GM19239 (cell line): ENCODE results near the gene SPINK1.
"Not testable (repeated sequence)": the region's sequence is repeated elsewhere in the genome, so short reads cannot be mapped to it uniquely, and the experiment has no call there.

Source experiments
- DNase-seq: peaks from one replicate; pipeline ENCODE4 v3.0.0; 2011; ENCODE audit warnings: low spot score; ENCODE audit not compliant: insufficient read length
- FAIRE-seq: peaks from 2 replicates; lab custom pipeline; 2011; peaks lifted over from hg19 to GRCh38; lab: Jason Lieb, UNC

The SPINK1 gene

DNA sequence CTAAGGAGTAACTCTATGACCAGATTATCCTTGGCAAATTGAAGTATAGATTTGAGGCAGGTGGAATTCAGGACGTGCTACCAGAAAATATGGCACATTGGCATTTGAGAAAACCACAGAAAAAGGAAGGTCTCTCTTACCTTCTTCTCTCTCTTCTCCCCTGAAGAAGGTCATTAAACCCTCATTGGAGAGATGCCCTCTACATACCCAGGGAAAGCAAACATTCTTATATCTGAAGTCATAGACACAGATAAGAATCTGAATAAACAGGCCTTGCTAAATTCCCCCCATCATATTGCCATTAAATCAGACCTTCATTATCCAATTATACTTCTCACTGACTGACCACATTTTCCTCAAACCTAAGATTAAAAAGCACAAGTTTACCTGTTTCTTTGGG, 17.8 kb downstream of the SPINK1 start:
- FAIRE-seq (no peak), DNase-seq (no peak)

DNA sequence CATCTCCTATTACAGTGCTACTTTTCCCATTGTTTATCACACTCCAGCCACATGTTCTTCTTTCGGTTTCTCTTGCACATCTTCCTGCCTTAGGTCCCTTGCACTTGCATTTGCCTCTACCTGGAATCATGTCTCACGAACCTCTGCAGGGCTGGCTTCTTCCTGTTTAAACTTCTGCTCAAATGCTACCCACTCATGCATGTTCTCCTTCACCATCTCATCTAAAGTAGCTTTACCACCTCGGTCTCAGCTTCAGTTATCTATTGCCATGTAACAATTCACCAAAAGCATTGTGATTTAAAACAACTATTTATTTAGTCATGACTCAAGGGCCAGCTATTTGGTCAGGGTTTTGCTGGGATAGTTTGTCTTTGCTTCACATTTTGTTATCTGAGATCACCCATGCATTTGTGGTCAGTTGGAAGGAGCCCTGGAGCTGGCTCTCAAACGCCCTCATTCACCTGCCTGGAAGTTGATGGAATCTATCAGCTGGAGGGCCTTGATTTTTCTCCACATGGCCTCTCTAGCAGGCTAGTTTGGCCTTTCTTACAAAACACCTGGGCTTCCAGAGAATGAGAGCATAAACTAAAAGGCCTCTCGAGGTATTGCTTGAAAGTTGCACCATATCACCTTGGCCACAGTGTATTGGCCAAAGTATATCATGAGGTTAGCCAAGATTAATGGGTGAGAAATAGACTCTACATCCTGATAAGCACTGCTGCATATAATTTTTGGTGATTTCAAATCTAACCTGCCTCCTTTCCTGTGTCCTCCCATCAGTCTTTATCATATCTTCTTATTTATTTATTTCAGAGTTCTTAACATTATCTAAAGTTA, 21.4 kb downstream of the SPINK1 start:
- peak; percentile 28 for FAIRE-seq

DNA sequence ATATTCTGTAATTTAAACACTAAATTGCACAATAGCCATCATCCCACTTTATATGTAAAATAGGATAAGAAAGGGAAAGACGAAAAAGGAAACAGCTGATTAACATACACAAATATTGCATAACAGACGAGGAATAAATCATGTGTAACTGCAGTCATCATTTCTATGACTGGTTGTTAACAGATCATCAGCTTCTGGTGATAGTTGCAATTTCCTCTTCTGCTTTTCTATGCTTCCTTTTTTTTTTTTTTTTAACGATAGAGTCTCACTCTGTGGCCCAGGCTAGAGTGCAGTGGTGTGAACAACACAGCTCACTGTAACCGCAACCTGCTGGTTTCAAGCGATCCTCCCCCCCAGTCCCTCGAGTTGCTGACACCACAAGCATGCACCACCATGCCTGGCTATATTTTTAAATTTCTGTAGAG, 26.4 kb downstream of the SPINK1 start:
- DNase-seq (no peak), FAIRE-seq (peak; percentile 11)

More for the DNA sequence above, 21.4 kb downstream of the SPINK1 start:
- DNase-seq = no peak

DNA sequence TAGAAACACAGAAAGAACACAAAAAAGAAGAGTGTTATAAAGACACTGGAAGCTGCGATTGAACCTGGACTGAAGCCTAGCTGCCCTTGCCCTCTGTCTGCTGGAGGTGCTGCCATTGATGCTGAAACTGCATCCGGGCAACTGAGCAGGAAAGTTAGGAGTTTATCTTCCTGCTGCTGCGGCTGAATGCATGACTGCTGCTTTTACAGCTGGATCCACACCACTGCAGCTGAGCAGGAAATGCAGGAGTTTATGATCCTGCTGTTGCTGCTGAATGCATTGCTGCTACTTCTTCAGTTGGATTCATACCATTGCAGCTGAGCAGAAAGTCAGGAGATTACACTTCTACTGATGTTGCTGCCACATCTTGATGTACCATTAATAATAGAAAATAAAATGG, 27.1 kb downstream of the SPINK1 start:
- DNase-seq (no peak), FAIRE-seq (no peak)

DNA sequence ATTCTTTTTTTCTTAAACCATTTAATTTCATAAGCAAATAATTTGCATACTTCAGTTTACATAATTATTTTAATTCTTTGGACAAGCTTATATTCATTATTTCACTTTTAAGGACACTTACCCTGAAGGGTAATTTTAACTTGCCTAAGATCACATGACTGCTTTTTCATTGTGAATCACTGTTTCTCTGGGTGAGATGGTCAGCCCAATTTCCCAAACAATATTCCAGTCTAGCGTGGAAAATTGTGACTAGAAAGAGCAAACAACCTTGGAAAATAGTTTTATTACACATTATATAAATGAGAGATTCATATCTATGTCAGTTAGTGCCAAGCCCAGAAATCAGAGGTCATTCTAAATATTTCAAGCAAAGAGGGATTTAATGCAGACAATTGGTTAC, 27.5 kb downstream of the SPINK1 start:
- FAIRE-seq = no peak
- DNase-seq = no peak

DNA sequence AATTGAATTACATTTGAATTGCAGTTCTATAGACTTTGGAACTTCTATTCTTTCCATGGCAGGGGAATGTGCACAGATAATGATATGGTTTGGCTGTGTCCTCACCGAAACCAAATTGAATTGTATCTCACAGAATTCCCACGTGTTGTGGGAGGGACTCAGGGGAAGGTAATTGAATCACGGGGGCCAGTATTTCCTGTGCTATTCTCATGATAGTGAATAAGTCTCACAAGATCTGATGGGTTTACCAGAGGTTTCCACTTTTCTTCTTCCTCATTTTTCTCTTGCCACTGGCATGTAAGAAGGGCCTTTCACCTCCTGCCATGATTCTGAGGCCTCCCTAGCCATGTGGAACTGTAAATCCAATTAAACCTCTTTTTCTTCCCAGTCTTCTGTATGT, 28.3 kb downstream of the SPINK1 start:
- not testable (repeated sequence) for DNase-seq, FAIRE-seq

DNA sequence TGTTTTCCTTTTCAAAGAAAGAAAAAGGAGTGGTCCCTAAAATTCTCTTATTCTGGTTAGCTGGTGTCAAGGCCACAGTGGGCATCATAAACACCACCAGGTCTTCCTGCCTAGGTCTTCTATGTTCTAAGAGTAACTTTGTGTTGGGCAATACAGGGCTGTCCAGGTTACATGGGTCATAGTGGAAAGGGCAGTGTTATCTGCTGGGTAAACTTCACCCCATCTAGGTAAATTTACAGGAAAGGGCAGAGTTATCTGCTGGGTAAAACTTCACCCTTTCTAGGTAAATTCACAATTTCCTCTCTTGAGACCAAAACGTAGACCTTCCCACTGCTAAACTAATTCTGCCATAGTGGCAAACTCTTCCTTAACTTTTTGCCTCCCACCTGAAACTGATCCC, 30.0 kb downstream of the SPINK1 start:
- FAIRE-seq (no peak), DNase-seq (no peak)

DNA sequence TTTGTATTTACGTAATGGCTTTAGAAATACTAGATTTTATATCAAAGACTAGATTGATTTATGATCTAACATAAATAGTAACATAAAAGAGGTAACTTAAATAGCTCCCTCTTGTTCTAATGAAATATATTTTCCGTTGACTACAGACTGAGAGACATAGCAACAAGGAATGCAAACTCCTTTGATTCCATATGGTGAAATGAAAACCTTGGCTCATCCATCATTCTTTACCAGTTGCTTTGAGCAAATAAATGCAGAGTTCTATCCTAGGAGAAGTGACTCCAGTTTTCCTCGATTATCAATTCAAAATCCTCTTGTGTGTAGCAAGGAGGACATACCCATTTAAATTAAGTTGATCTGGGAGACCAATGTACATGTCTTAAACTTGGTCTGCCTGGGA, 31.0 kb downstream of the SPINK1 start:
- no peak for FAIRE-seq
- DNase-seq = no peak

DNA sequence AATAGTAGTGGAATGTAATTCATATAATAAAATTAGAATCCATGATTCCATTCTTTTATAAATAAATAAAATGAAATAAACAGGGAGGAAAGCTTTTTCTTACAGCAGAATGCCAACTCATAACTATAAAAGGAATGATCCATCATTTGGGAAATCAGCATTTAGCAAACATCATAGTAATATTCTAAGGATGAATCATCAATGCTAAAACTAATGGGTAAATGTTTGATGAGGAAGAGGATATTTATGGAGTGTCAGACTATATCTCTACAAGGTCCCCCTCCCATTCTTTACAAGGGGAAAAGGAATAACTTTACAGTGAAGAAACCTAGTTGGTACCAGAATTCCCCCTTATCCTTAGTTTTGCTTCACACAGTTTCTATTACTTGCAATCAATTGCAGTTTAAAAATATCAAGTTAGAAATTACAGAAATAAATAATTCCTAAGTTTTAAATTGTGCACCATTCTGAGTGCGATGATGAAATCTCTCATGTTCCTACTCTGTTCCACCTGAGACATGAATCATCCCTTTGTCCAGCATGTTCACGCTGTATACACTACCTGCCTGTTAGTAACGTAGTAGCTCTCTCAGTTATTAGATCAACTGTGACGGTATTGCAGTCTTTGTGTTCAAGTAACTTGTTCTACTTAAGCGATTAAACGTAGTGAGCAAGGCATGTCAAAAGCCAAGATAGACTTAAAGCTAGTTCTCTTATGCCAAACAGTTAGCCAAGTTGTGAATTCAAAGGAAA, 34.7 kb downstream of the SPINK1 start:
- no peak for FAIRE-seq

DNA sequence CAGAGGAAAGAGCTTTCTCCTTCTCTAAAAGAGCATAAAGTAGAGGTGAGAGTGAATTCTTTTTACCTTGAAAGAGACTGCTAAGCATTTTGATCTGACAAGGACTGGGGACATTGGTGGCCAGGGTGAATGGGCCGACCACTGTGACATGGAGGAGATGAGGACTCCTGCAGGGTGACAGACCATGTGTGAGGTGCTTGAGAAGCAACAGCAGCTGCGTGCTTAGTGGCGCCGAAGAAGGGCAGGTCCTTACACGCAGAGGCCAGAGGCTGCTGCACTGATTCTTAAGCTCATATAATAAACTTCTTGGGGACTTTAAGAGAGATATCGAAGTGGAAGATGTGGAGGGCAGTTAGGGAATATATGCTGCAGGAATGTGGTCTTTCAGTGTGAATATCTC, 40.3 kb downstream of the SPINK1 start:
- DNase-seq (no peak), FAIRE-seq (no peak)

More for the DNA sequence above, 34.7 kb downstream of the SPINK1 start:
- DNase-seq = no peak

DNA sequence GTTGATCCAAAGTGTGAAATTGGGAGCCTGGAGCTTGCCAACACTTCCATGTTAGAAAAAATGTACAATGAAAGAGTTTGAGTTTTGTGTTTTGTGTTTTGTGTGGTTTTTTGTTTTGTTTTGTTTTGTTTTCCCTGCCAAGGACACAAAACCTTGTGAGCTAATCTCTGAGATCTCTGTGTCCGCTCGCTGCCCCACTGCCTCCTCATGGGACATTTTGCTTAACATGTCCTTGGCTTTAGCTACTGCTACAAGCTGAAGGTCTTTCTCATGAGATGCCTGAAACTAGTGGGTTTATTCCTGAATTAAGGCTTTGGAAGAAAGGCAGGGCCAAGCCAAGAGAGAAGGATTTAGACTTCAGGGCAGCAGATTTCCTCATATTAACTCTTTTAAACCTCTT, 41.7 kb downstream of the SPINK1 start:
- FAIRE-seq (no peak), DNase-seq (no peak)

DNA sequence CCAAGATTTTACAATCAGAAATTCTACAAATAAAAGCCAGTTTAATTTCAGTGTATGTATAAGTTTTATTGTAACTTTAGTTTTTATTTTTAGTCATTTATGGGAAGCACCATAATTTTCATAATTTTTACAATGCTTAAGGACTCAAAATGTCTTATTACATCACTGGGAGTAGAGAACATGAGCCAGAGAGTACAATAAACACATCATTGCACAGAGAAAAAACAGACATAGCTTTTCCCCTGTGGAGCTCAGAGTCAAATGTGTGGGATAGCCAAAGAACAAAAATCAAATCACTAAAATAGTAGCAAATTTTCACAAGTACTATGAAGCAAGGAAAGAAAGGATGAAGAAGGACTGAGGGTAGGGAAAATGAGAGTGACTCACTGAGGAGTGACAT, 43.4 kb downstream of the SPINK1 start:
- FAIRE-seq (no peak), DNase-seq (no peak)

DNA sequence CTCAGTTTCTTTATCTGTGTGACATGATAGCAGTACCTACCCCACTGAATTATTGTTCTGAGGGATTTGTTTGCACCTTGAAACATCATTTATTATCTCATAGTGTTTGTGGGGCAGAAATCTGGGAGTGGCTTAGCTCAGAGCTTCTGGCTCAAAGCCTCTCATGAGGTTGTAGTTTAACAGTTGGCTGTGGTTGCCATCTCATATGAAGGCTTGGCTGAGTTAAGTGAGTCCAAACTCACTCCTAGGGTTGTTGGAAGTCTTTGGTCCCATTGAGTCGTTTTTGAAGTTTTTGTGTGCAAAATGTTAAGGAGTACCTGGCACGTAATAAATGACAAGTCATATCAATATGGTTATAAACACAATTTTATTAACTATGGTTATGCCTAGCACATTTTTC, 45.3 kb downstream of the SPINK1 start:
- DNase-seq (no peak), FAIRE-seq (no peak)

DNA sequence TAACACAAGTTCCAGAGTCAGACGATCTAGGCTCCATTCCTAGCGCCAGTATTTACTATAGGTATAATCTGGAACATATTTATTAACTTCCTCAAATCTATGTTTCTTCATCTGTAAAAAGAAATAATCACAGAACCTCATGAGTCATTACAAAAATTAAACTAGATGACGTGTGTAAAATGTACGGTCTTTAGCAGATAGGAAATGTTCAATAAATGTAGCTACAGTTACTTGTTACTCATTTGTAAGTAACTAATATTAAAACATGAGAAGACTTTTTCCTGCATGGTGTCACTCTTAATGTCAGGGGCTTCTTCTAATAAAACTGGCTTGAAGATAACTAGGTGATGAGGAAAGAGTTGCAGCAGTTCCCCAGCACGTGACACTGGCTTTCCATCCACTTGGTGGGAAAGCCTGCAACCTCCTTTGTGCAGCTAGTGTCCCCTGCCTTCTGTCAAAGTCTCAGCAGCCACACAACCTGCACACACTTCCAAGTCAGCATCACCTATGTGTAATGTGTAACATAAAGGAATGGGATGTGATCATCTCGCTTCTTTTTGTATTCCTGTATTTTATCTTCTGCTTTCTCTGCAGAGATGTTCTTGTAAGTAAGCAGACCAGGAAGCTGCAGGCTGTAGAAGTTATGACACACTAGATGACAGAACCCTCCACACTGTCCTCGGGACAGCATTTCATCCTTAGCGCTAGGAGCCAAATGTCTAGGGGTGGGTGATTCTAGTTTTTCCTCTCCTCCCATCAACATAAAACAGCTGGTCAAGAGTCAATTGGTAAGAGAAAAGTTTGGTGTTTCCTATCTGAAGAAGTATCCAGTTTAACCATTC, 47.1 kb downstream of the SPINK1 start:
- FAIRE-seq (no peak), DNase-seq (no peak)

DNA sequence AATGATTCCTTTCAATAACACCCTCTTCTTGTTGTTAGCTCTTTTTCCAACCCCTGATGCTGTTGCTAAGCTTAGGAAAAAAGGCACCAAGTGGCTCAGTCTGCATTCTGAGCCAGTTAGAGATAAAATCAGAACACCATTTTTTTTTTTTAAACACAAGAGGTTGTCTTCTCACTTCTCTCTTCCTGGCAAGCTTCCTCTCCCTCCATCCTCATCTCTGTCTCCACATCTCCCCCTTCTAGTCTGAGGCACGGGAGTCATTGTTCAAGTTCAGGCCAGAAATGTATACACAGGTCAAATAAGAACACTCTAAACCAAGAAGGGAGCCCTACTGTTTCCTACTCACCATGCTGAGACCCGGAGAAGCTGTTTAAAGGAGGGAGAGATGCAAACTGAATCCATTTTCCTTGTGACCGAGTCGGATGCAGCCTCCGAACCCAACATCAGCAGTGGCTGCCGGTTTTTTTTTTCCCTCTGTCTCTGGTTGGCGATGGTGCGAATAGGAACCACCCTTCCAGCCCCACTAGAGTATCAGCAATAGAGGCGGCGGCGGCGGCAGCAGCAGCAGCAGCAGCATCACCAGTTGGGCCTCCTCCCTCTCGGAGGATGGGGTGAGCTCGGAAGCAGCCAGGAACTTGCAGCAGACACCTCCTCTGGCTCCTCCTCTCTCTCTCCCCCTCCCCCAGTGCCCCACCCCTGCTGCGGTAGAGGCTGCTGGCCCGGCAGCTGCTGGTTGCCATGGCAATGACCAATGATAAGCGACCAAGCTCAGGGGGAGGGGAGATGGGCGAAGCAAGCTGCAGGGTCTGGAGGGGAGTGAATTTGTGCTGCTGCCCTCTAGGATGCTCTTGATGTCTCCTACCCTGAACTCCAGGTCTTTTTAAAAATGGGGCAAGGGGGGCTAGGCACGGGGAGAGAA, 49.1 kb downstream of the SPINK1 start, which contains the start of gene JAKMIP2:
JAKMIP2 (minus strand) TSS at position 619 of the 919 bp plus-strand sequence. CDS start 110,922 bp downstream, outside the sequence.
- DNase-seq (no peak), FAIRE-seq (no peak)

DNA sequence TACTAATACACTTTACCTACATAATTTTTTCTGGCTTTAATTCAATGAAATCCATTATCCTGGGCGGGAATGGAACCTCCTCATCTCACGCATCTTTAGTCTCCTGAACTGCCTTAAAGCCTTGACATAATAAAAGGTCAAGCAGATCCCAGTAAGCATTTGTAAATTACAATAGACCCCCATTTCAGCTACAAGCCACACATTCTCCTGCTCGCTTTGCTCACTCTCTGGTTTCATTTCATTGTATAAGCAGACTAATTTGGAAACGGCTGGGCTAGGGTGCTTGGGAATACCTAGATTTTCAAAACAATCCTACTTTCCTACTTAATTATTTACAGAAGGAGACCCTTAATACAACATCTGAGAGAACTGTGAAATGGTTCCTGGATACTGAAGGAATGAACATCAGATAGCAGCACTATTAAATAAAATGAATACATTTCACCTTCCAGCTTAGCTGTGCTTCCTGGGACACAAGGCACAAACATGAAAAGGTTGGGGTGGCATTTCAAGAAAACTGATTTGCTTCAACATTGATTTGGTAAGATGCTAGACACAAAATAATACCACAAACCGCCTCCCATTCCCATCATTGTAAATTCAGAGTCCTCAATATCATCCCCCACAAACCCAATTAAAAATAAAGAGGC, 50.4 kb downstream of the SPINK1 start:
- FAIRE-seq (no peak), DNase-seq (no peak)

DNA sequence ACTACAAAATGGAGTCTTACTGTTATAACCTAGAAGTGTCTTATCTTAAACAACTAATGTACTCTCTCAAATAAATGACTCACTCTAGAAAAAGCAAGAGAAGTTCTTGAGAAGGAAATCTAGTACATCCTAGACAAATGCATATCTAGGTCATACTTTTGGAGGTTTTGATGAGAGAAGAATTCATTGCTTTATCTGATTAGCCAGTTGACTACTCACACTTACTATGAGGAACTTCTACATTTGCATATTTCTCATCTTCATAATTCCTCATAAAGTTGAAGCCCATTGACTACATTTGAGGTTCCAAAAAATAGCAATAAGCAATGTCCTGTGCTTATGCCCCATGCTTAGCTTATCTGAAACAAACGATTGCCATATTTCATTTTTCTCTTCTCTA, 51.8 kb downstream of the SPINK1 start:
- FAIRE-seq (no peak), DNase-seq (no peak)

DNA sequence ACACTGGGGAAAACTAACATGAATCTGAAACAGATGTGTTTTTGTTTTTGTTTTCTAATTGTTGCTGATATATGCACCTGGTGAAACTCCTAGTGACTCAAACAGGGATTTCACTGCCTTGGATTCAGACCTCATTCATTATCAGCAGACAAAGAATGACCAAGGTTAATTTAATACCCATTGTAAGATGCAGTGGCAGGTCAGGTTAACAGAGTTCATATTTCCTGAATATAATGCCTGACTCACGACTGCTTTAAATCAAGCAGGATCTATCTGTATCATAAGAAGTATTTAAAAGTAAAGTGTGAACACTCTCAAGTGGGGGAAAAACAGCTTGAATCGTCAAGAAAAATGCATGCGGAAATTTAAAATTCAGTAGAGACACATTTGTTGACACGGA, 54.5 kb downstream of the SPINK1 start:
- DNase-seq = no peak
- no peak for FAIRE-seq
